COR-L47 (cell line): Measurements from ENCODE around the gene NPBWR2.
"Not testable (repeated sequence)": the region's sequence is repeated elsewhere in the genome, so short reads cannot be mapped to it uniquely, and the experiment has no call there.

Experiments used
- DNase-seq: peaks from one replicate; lab custom pipeline; 2025; lab: John Stamatoyannopoulos, UW

Gene NPBWR2

GRCh38 chr20:64144144-64144912 is 37.0 kb upstream of the NPBWR2 start:
- DNase-seq = no peak

GRCh38 chr20:64143018-64143801 is 35.8 kb upstream of the NPBWR2 start:
- DNase-seq = no peak

GRCh38 chr20:64142590-64142989 is 35.2 kb upstream of the NPBWR2 start:
- peak; percentile 67 for DNase-seq

GRCh38 chr20:64140956-64141355 is 33.6 kb upstream of the NPBWR2 start:
- DNase-seq = no peak

GRCh38 chr20:64140061-64140931 is 32.9 kb upstream of the NPBWR2 start:
- no peak for DNase-seq

GRCh38 chr20:64139199-64140060 is 32.1 kb upstream of the NPBWR2 start:
- DNase-seq = no peak

- no peak for DNase-seq
Observed at GRCh38 chr20:64138276-64138815, 31.0 kb upstream of the NPBWR2 start.

GRCh38 chr20:64137598-64138031 is 30.2 kb upstream of the NPBWR2 start:
- no peak for DNase-seq

GRCh38 chr20:64136004-64136710 is 28.8 kb upstream of the NPBWR2 start:
- no peak for DNase-seq

GRCh38 chr20:64134744-64135143 is 27.4 kb upstream of the NPBWR2 start:
- DNase-seq = not testable (repeated sequence)

GRCh38 chr20:64133951-64134407 is 26.6 kb upstream of the NPBWR2 start:
- no peak for DNase-seq

GRCh38 chr20:64131406-64131805 is 24.0 kb upstream of the NPBWR2 start:
- DNase-seq = no peak

- DNase-seq = no peak
Observed at GRCh38 chr20:64130876-64131275, 23.5 kb upstream of the NPBWR2 start.

- no peak for DNase-seq
Observed at GRCh38 chr20:64130271-64130670, 22.9 kb upstream of the NPBWR2 start.

- no peak for DNase-seq
Observed at GRCh38 chr20:64129146-64129782, 21.9 kb upstream of the NPBWR2 start.

GRCh38 chr20:64123517-64123916 is 16.2 kb upstream of the NPBWR2 start:
- DNase-seq = not testable (repeated sequence)

- not testable (repeated sequence) for DNase-seq
Observed at GRCh38 chr20:64122927-64123326, 15.6 kb upstream of the NPBWR2 start.

GRCh38 chr20:64121586-64121985 is 14.2 kb upstream of the NPBWR2 start:
- no peak for DNase-seq

GRCh38 chr20:64119681-64120341 is 12.4 kb upstream of the NPBWR2 start:
- DNase-seq = no peak
